Neuron (in vitro differentiated cells): ENCODE data around the gene SEC22B.
"Not testable (repeated sequence)": the region's sequence is repeated elsewhere in the genome, so short reads cannot be mapped to it uniquely, and the experiment has no call there.

Source experiments
- H2AFZ ChIP-seq: one replicate; pipeline ENCODE4 v1.6.1; 2013; ENCODE audit warnings: low read depth, mild to moderate bottlenecking, inconsistent platforms, low read length, moderate library complexity
- H3K27me3 ChIP-seq: one replicate; pipeline ENCODE4 v1.6.1; 2013; ENCODE audit warnings: low read length; ENCODE audit not compliant: insufficient read depth
- H3K36me3 ChIP-seq: one replicate; pipeline ENCODE4 v1.6.1; 2013; ENCODE audit warnings: low read length; ENCODE audit not compliant: insufficient read depth
- H3K4me1 ChIP-seq: one replicate; pipeline ENCODE4 v1.6.1; 2013; ENCODE audit warnings: low read length; ENCODE audit not compliant: insufficient read depth
- H3K4me3 ChIP-seq: 2 replicates; pipeline ENCODE4 v1.5.1; 2013; ENCODE audit warnings: mild to moderate bottlenecking, low read length, moderate library complexity
- H3K9me3 ChIP-seq: one replicate; pipeline ENCODE4 v1.6.1; 2013; ENCODE audit warnings: low read length

SEC22B gene

DNA sequence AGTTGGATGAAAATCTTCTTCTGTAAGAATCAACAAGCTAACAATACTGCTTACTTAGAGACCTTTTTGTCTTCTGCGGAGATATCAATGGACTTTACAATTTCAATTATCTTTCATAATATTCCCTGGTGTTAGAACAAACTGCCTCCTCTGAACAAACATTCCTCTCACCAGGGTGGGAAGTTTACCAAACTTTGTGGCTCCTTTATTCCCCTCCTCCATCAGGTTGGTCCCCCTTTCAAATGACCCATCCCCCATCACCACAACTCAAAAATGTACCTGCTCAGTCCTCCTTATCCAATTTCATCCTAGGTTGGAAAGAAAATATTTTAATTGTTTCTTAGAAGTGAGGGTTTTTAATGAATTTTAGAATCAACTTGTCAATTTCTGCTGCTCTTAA lies 40.2 kb downstream of the SEC22B start:
- H3K36me3 ChIP-seq, H3K27me3 ChIP-seq, H2AFZ ChIP-seq, H3K9me3 ChIP-seq, H3K4me3 ChIP-seq, H3K4me1 ChIP-seq: not testable (repeated sequence)

DNA sequence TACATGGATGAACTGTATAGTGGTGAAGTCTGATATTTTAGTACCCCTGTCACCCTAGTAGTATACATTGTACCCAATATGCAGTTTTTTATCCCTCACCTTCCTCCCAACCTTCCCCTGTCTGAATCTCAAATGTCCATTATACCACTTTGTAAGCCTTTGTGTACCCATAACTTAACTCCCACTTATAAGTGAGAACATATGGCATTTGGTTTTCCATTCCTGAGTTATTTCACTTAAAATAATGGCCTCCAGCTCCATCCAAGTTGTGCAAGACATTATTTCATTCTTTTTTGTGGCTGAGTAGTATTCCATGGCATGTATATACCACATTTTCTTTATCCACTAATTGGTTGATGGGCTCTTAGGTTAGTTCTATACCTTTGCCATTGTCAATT lies 42.4 kb downstream of the SEC22B start:
- H3K9me3 ChIP-seq, H3K4me3 ChIP-seq, H3K27me3 ChIP-seq, H3K4me1 ChIP-seq, H3K36me3 ChIP-seq, H2AFZ ChIP-seq: not testable (repeated sequence)

DNA sequence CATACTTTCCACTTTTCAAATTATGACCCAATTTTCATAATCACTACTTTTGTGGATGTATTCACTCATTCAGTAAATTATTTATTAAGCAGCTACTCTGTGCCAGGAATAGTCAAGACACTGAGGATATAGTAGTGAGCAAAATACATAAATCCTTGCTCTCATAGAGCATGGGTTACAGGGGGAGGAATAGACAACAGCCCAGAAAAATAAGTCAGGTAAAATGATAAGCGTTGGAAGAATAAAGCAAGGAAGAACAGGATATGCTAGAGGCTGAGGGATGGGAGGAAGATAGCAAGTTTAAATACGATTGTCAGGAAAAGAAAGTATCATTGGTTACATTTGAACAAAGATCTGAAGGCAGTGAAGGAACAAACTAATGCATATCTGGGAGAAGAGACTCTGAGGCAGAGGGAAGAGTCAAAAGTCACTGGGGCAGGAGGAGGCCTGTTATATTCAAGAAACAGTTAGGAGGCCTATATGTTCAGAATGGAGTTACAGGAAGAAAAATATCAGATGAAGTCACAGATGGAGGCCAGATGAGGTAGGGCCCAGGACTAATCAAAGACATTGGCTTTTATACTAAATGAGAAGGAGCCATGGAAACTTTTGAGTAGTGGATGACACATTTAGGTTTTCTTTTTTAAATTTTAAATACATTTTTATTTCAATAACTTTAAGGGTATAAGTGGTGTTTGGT lies 42.9 kb downstream of the SEC22B start:
- Histone ChIP-seq H3K4me1 (no peaks in the 10 kb centered on the region), H3K9me3 (no peaks in the 10 kb centered on the region), H2AFZ (no peak overlapping the region), H3K4me3 (no peak overlapping the region), H3K36me3 (no peaks in the 10 kb centered on the region), H3K27me3 (peaks cover 4% of the 10 kb centered on the region)

DNA sequence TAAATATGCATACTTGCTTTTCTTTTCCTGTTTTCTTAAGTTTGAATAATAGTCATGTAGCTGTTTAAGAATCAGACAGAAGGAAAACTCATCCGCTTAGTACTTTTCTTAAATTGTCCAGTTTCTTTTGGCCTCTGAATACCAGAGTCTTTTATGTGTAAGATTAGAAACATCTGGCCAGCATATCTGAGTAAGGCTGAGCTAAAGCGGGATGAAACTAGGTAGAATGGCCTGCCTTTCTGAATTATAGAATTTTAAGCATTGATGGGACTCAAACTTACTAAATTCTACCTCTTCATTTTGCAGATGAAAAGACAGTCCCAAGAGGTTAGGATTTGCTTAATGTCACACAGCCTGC lies 43.9 kb downstream of the SEC22B start:
- not testable (repeated sequence) for H3K4me1 ChIP-seq, H3K9me3 ChIP-seq, H3K27me3 ChIP-seq, H2AFZ ChIP-seq, H3K36me3 ChIP-seq, H3K4me3 ChIP-seq

GRCh38 chr1:120131611-120132405 lies 44.5 kb downstream of the SEC22B start:
- not testable (repeated sequence) for H3K4me1 ChIP-seq, H3K36me3 ChIP-seq, H3K27me3 ChIP-seq, H3K4me3 ChIP-seq, H3K9me3 ChIP-seq, H2AFZ ChIP-seq

- not testable (repeated sequence) for H3K4me3 ChIP-seq, H2AFZ ChIP-seq, H3K4me1 ChIP-seq, H3K36me3 ChIP-seq, H3K9me3 ChIP-seq, H3K27me3 ChIP-seq
Observed at GRCh38 chr1:120127921-120128320, 48.4 kb downstream of the SEC22B start.

GRCh38 chr1:120126216-120126615 lies 50.1 kb downstream of the SEC22B start:
- H3K4me1 ChIP-seq, H2AFZ ChIP-seq, H3K9me3 ChIP-seq, H3K36me3 ChIP-seq, H3K27me3 ChIP-seq, H3K4me3 ChIP-seq: not testable (repeated sequence)

GRCh38 chr1:120124628-120125027 lies 51.7 kb downstream of the SEC22B start:
- not testable (repeated sequence) for H2AFZ ChIP-seq, H3K36me3 ChIP-seq, H3K27me3 ChIP-seq

DNA sequence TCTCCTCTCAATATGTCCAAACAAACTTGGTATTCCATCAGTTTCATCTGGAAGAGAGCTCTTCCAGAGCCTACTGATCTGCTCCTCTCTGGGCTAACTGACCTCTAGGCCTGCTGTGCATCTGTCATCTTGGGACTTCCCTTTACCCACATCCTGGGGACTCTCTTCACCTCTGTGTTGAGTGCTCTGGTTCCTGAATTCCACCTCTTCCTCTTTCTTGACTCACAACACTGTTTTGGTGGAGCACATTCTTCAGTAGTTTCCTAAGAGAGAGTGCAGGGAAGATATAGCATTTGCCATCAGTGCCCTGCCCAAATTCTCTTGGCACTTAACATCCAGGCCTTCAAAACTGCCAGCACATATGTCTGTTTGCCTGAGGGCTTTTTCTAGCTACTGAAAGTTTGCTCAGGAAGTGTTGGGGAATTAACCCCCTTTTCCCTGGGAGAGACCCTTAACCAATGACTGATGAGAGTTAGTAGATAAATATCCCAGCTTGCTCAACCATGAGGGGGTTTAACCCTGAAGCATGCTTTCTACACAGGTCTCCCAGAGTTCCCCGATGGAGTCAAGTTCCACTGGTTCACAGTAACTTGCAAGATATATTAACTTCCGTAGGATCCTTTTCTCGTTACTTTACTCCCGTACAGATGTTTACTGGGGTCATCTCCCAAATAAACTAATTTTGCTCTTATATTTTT lies 52.4 kb downstream of the SEC22B start:
- not testable (repeated sequence) for H3K36me3 ChIP-seq, H2AFZ ChIP-seq, H3K4me1 ChIP-seq

More at GRCh38 chr1:120124628-120125027, 51.7 kb downstream of the SEC22B start:
- H3K4me1 ChIP-seq, H3K4me3 ChIP-seq, H3K9me3 ChIP-seq: not testable (repeated sequence)

DNA sequence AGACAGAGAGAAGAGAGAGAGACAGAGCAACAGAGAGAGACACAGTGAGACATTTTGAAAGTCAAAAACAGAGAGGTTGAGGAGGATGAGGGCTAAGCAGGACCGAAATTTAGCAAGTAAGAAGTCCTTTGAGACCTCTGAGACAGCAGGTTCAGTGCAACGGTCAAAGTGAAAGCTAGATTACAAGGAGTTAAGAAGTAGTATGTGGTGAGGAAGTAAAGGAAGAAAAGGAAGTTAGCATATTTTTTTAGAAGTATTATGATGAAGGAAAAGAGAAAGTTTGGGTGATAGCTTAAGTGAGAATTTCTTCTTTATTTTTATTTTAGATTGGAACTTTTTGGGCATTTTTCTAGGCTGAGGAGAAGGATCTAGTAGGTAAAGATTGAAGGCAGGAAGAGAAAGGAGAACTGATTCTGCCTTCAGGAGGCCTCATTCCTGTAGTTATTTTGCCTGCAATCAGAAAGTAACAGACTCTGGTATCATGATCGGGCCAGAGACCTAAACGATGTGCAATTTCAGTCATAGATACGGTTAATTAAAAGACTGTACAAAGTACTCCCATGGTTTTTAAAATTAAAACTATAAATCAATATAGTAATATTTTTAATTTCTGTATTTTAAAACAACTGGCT lies 53.9 kb downstream of the SEC22B start:
- H3K4me1 ChIP-seq, result not testable (repeated sequence)

More for the DNA sequence above, 52.4 kb downstream of the SEC22B start:
- not testable (repeated sequence) for H3K9me3 ChIP-seq, H3K27me3 ChIP-seq, H3K4me3 ChIP-seq

DNA sequence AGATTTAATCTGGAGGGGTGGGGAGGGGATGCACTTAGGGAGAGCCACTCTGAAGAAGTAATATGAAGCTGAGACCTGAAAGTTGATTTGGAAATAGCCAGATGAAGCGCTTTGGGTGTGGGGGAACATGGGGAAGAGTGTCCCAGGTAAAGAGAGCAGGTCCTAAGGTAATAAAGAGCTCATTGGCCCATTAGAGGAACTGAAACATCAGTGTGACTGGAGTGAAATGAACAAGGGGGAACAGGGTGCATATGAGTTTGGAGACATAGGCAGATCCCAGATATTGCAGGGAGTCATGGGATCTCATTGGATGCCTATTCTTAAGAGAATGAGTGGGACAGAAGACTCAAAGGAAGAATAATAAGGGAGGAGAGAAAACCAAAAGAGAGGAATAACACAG lies 54.5 kb downstream of the SEC22B start:
- H3K9me3 ChIP-seq, H3K36me3 ChIP-seq, H3K4me1 ChIP-seq, H2AFZ ChIP-seq, H3K27me3 ChIP-seq, H3K4me3 ChIP-seq: not testable (repeated sequence)

More for the DNA sequence above, 53.9 kb downstream of the SEC22B start:
- H3K9me3 ChIP-seq, H3K4me3 ChIP-seq, H3K27me3 ChIP-seq, H2AFZ ChIP-seq, H3K36me3 ChIP-seq: not testable (repeated sequence)

DNA sequence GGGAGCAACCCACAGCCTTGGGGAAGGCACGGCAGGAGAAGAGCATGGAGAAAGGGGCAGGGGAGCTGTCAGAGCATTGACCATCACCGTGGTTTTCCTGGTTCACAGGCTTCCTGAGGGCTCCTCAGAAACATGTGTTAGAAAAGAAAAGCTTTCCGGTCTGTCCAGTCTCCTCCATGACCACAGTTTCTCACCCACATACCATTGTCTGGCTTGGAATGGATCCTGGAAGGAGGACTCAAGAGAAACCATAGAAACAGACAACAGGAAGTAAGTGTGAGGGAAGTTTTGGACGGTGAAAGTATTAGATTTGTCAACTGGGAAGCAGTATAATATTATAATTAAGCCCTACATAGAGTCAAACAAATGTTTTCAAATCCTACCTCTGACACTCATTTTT lies 55.8 kb downstream of the SEC22B start:
- not testable (repeated sequence) for H3K36me3 ChIP-seq, H3K4me1 ChIP-seq, H2AFZ ChIP-seq, H3K9me3 ChIP-seq, H3K27me3 ChIP-seq, H3K4me3 ChIP-seq

GRCh38 chr1:120117371-120118177 lies 58.7 kb downstream of the SEC22B start:
- H3K4me3 ChIP-seq, H3K36me3 ChIP-seq, H3K9me3 ChIP-seq, H2AFZ ChIP-seq, H3K27me3 ChIP-seq, H3K4me1 ChIP-seq: not testable (repeated sequence)
